Suprapubic skin (tissue), 4 donors: ENCODE data around the gene FOXO6. TPM values are rescaled to one million over a fixed set of nuclear protein-coding genes. Genes with fewer than 3 reads are reported as not detected.

Source experiments
- DNase-seq, 2 donors: peaks; one replicate each; pipeline ENCODE4 v3.0.0-alpha.2; 2019; ENCODE audit warnings: low spot score in 2 of 2
- H3K27ac ChIP-seq: fragments of 200-600 bp; sonication (generic); one replicate; pipeline ENCODE4 v1.5.1; 2019
- H3K27me3 ChIP-seq: fragments of 200-600 bp; sonication (generic); one replicate; pipeline ENCODE4 v1.5.1; 2019
- H3K36me3 ChIP-seq: fragments of 200-600 bp; sonication (generic); one replicate; pipeline ENCODE4 v1.5.1; 2019
- H3K4me1 ChIP-seq: fragments of 200-600 bp; sonication (generic); one replicate; pipeline ENCODE4 v1.5.1; 2019
- H3K4me3 ChIP-seq: fragments of 200-600 bp; sonication (generic); one replicate; pipeline ENCODE4 v1.5.1; 2019; ENCODE audit warnings: mild to moderate bottlenecking
- H3K9me3 ChIP-seq: fragments of 200-600 bp; sonication (generic); one replicate; pipeline ENCODE4 v1.5.1; 2019
- CTCF ChIP-seq, 2 donors: fragments of 200-600 bp in 1 of 2; fragments of 450-650 bp in 1 of 2; sonication (generic) in 1 of 2; IDR thresholded peaks; one replicate each; pipeline ENCODE4 v1.5.1; 2016 to 2019; ENCODE audit warnings: antibody characterized with exemption in 2 of 2, mild to moderate bottlenecking in 1 of 2, moderate library complexity in 1 of 2
- EP300 ChIP-seq: sonication (generic); formaldehyde crosslinking; IDR thresholded peaks from one replicate; pipeline ENCODE4 v1.6.1; 2017; ENCODE audit warnings: antibody characterized with exemption
- POLR2A ChIP-seq, 2 donors: fragments of 450-650 bp; IDR thresholded peaks; one replicate each; pipeline ENCODE4 v1.6.1; 2017; ENCODE audit warnings: antibody characterized with exemption in 2 of 2, mild to moderate bottlenecking in 2 of 2, moderate library complexity in 2 of 2
- POLR2AphosphoS5 ChIP-seq, 3 donors: sonication (generic); formaldehyde crosslinking; IDR thresholded peaks; one replicate each; pipeline ENCODE4 v1.6.1; 2017; ENCODE audit warnings: antibody characterized with exemption in 3 of 3
- WGBS: methylation state at CpG from one replicate; pipeline ENCODE4 v1.1.5; 2018; 5-methylcytosine and 5-hydroxymethylcytosine counted together
- total RNA-seq, 4 donors: library from RNA; depleted of rRNA; stranded (reverse); fragments of >200 nt; gene quantifications; one replicate each; pipeline ENCODE4 v1.1.0, GENCODE V29; 2016

FOXO6 gene
- total RNA-seq, 4 donors from 2014 or later, result 1.4 to 2.8 (median 1.6) TPM

GRCh38 chr1:41394959-41395956 lies 34.0 kb downstream of the FOXO6 start:
- no peak for TF ChIP-seq EP300
- TF ChIP-seq POLR2A (IDR thresholded peaks at IDR 0.05), result no peak
- no peak for TF ChIP-seq CTCF (IDR thresholded peaks at IDR 0.05)
- TF ChIP-seq POLR2AphosphoS5 (IDR thresholded peaks at IDR 0.05), result no peak
- H3K9me3 ChIP-seq, result no peaks in the 10 kb centered on the region
- H3K27me3 ChIP-seq, result peaks cover 7% of the 10 kb centered on the region
- H3K4me3 ChIP-seq, result no peak overlapping the region
- no peak overlapping the region for H3K27ac ChIP-seq
- no peaks in the 10 kb centered on the region for H3K36me3 ChIP-seq
- no peak for DNase-seq
- WGBS, result 50% methylated on average over 11 of the region's 14 CpGs
- H3K4me1 ChIP-seq, result peaks cover 60% of the 10 kb centered on the region

- Histone ChIP-seq H3K4me3 (no peak overlapping the region), H3K4me1 (peaks cover 59% of the 10 kb centered on the region), H3K9me3 (no peaks in the 10 kb centered on the region), H3K27ac (no peak overlapping the region), H3K27me3 (peaks cover 7% of the 10 kb centered on the region), H3K36me3 (no peaks in the 10 kb centered on the region)
- 76% methylated on average over 14 of the region's 14 CpGs for WGBS
- no peak for TF ChIP-seq POLR2AphosphoS5 (IDR thresholded peaks at IDR 0.05)
- no peak for TF ChIP-seq POLR2A (IDR thresholded peaks at IDR 0.05)
- no peak for TF ChIP-seq EP300
- TF ChIP-seq CTCF (IDR thresholded peaks at IDR 0.05), result no peak
- DNase-seq, result no peak
These were observed 34.9 kb downstream of the FOXO6 start for GRCh38 chr1:41396084-41396483.

- Histone ChIP-seq H3K4me3 (no peak overlapping the region), H3K36me3 (no peaks in the 10 kb centered on the region), H3K27ac (no peak overlapping the region), H3K27me3 (peaks cover 7% of the 10 kb centered on the region), H3K9me3 (no peaks in the 10 kb centered on the region), H3K4me1 (peaks cover 50% of the 10 kb centered on the region)
- no peak for DNase-seq
- WGBS, result 64% methylated on average over 5 of the region's 5 CpGs
- TF ChIP-seq POLR2AphosphoS5 (IDR thresholded peaks at IDR 0.05), result no peak
- no peak for TF ChIP-seq POLR2A (IDR thresholded peaks at IDR 0.05)
- no peak for TF ChIP-seq CTCF (IDR thresholded peaks at IDR 0.05)
- TF ChIP-seq EP300, result no peak
These were observed 35.8 kb downstream of the FOXO6 start for GRCh38 chr1:41397020-41397419.

GRCh38 chr1:41397753-41398330 lies 36.6 kb downstream of the FOXO6 start:
- WGBS, result 43% methylated on average over 1 of the region's 3 CpGs
- Histone ChIP-seq H3K9me3 (no peaks in the 10 kb centered on the region), H3K4me3 (no peak overlapping the region), H3K27me3 (peaks cover 7% of the 10 kb centered on the region), H3K27ac (no peak overlapping the region), H3K4me1 (peaks cover 42% of the 10 kb centered on the region), H3K36me3 (no peaks in the 10 kb centered on the region)
- DNase-seq, result no peak
- TF ChIP-seq POLR2AphosphoS5 (IDR thresholded peaks at IDR 0.05), result no peak
- TF ChIP-seq EP300, result no peak
- TF ChIP-seq POLR2A (IDR thresholded peaks at IDR 0.05), result no peak
- no peak for TF ChIP-seq CTCF (IDR thresholded peaks at IDR 0.05)

GRCh38 chr1:41399145-41399795 lies 38.0 kb downstream of the FOXO6 start:
- Histone ChIP-seq H3K27me3 (peaks cover 7% of the 10 kb centered on the region), H3K9me3 (no peaks in the 10 kb centered on the region), H3K4me3 (no peak overlapping the region), H3K4me1 (peaks cover 35% of the 10 kb centered on the region), H3K36me3 (no peaks in the 10 kb centered on the region), H3K27ac (no peak overlapping the region)
- TF ChIP-seq POLR2AphosphoS5 (IDR thresholded peaks at IDR 0.05), result no peak
- no peak for TF ChIP-seq EP300
- no peak for TF ChIP-seq POLR2A (IDR thresholded peaks at IDR 0.05)
- TF ChIP-seq CTCF (IDR thresholded peaks at IDR 0.05), result no peak
- no peak for DNase-seq
- 48% methylated on average over 6 of the region's 13 CpGs for WGBS
